ENCODE results near the gene CCDC69. TPM values are rescaled to one million over a fixed set of nuclear protein-coding genes. Genes with fewer than 3 reads are reported as not detected.
A peak's percentile ranks its signal among the peaks of the same experiment; 100 is the strongest.

CCDC69 gene
- total and polyA plus RNA-seq, 10 of the 15 experiments (the other 5 are each of a cell fraction or from before 2014, with no cell fraction given): 13.5 to 106 (median 70.1) TPM

DNA sequence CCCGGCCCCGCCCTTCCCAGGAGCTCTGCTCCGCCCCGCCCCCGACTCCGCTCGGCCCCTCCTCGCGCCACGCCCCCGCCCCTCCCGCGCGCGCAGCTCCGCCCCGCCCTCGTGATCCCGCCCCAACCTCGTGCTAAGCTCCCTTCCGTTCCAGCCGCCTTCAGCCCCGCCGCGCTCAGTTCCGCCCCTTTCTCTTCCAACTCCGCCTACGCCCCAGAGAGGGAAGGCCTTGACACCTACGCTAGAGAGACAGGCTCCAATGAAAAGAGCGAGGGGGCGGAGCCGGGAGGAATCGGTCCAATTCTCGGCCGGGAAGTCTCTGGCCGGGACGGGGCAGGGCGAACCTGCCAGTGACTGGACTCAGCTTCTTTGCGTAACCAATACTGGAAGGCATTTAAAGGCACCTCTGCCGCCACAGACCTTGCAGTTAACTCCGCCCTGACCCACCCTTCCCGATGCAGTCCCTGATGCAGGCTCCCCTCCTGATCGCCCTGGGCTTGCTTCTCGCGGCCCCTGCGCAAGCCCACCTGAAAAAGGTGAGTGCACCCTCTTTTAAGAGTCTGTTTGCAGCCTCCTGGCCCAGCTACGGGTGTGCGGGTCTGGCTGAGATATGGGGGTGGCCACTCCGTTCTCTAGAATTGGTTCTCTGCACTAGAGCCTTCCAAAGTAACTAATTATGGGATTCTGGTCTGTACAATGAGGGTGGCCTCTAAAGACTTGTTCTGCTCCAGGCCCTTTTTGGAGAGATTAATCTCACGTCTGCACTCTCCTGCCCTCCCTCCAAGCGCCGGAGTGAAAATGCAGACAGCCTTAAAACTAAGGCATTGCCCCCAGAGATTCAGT is 29.1 kb upstream of the CCDC69 start, which contains the start of gene GM2A:
GM2A (plus strand) TSS at position 424 of the 843 bp plus-strand sequence; CDS start at position 456, 32 bp downstream.
- ATAC-seq (peak; percentile 81), DNase-seq (ENCODE audit: low read depth, low spot score) (peak; percentile 98), FAIRE-seq (peak; percentile 82)
- CTCF ChIA-PET: interaction anchor here (0.6 to 6.2 kb wide), 16 partner anchors 13 to 527 kb away, joined by 3 to 62 read pairs (median 4); partner anchors contain the start of genes CCDC69 and DCTN4
- Histone ChIP-seq H3K4me2 (ENCODE audit: control insufficient read depth, insufficient read depth) (peak within 1 kb of the TSS; percentile 72), H3K9me3 (replicated peaks; ENCODE audit: control insufficient read depth, insufficient read depth, low read length) (no peaks in the 10 kb centered on the region), H3K4me1 (ENCODE audit: control insufficient read depth, insufficient read depth, low read length) (peaks cover 25% of the 10 kb centered on the region), H3K79me2 (ENCODE audit: control insufficient read depth, insufficient read depth, low read length) (peaks cover 50% of the 10 kb centered on the region), H3K36me3 (ENCODE audit: control insufficient read depth in 2 of 2, insufficient read depth in 2 of 2, low read length in 1 of 2) (no peaks in the 10 kb centered on the region), H3K27ac (ENCODE audit: control insufficient read depth, insufficient read depth) (peak within 1 kb of the TSS; percentile 69), H2AFZ (ENCODE audit: control insufficient read depth, low read depth, low read length) (peak within 1 kb of the TSS; percentile 88), H3K9ac (ENCODE audit: control insufficient read depth, insufficient read depth, low read length) (peak within 1 kb of the TSS; percentile 75), H3K27me3 (replicated peaks in 1 of 2; ENCODE audit: control insufficient read depth in 2 of 2, insufficient read depth in 2 of 2, low read length in 1 of 2) (no peaks in the 10 kb centered on the region), H4K20me1 (ENCODE audit: control insufficient read depth, insufficient read depth) (no peaks in the 10 kb centered on the region), H3K4me3 (peak within 1 kb of the TSS; percentile 98)
- in situ Hi-C loops (cut with MboI) (no loop called here), intact Hi-C loops (cut with micrococcal nuclease; ENCODE audit: unreplicated experiment) (loop anchor here (1.0 to 10.0 kb wide), 5 partner anchors 15 to 519 kb away; partner anchors contain the start of genes ANXA6 and G3BP1)
- TSS peak; percentile 82 for BruUV-seq (replicated peaks)
- POLR2A ChIA-PET: interaction anchor here (0.6 to 8.5 kb wide), 23 partner anchors 9 to 1179 kb away, joined by 3 to 216 read pairs (median 4); partner anchors contain the start of genes ANXA6 and CCDC69
- SMC1A ChIA-PET (ENCODE audit: uncharacterized antibody, unreplicated experiment): interaction anchor here (0.6 to 10.0 kb wide), 19 partner anchors 10 to 519 kb away, joined by 3 to 227 read pairs (median 5); partner anchors contain the start of genes CCDC69 and G3BP1
- 1% methylated on average over 33 of the region's 52 CpGs for WGBS (ENCODE audit: insufficient coverage, insufficient replicate concordance, low lambda C conversion rate, missing lambda C conversion rate)
- RAD21 ChIA-PET (ENCODE audit: unreplicated experiment): interaction anchor here (0.7 to 9.4 kb wide), 29 partner anchors 12 to 818 kb away, joined by 3 to 156 read pairs (median 4); partner anchors contain the start of genes CCDC69 and SLC36A1
- TF ChIP-seq HDGF (IDR thresholded peaks at IDR 0.05): peak; percentile 83
- TF ChIP-seq, protein P1, sequence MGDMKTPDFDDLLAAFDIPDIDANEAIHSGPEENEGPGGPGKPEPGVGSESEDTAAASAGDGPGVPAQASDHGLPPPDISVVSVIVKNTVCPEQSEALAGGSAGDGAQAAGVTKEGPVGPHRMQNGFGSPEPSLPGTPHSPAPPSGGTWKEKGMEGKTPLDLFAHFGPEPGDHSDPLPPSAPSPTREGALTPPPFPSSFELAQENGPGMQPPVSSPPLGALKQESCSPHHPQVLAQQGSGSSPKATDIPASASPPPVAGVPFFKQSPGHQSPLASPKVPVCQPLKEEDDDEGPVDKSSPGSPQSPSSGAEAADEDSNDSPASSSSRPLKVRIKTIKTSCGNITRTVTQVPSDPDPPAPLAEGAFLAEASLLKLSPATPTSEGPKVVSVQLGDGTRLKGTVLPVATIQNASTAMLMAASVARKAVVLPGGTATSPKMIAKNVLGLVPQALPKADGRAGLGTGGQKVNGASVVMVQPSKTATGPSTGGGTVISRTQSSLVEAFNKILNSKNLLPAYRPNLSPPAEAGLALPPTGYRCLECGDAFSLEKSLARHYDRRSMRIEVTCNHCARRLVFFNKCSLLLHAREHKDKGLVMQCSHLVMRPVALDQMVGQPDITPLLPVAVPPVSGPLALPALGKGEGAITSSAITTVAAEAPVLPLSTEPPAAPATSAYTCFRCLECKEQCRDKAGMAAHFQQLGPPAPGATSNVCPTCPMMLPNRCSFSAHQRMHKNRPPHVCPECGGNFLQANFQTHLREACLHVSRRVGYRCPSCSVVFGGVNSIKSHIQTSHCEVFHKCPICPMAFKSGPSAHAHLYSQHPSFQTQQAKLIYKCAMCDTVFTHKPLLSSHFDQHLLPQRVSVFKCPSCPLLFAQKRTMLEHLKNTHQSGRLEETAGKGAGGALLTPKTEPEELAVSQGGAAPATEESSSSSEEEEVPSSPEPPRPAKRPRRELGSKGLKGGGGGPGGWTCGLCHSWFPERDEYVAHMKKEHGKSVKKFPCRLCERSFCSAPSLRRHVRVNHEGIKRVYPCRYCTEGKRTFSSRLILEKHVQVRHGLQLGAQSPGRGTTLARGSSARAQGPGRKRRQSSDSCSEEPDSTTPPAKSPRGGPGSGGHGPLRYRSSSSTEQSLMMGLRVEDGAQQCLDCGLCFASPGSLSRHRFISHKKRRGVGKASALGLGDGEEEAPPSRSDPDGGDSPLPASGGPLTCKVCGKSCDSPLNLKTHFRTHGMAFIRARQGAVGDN (IDR thresholded peaks at IDR 0.05): peak; percentile 12; the same call in 1 of the 2 replicates
- peak; percentile 80; the same call in 2 of the 3 replicates for TF ChIP-seq POU2F2 (IDR thresholded peaks at IDR 0.05; ENCODE audit: borderline replicate concordance, low read depth, low read length)
- TF ChIP-seq GATAD2B (conservative IDR thresholded peaks at IDR 0.05; ENCODE audit: low read depth): peak; percentile 57; the same call in 1 of the 2 replicates
- peak; percentile 94 for TF ChIP-seq POLR2A (IDR thresholded peaks at IDR 0.05; ENCODE audit: low read depth, low read length)
- peak; percentile 67; the same call in 1 of the 2 replicates for TF ChIP-seq SPI1 (IDR thresholded peaks at IDR 0.05; ENCODE audit: borderline replicate concordance, insufficient read depth, low read depth, low read length)
- TF ChIP-seq, protein P2, sequence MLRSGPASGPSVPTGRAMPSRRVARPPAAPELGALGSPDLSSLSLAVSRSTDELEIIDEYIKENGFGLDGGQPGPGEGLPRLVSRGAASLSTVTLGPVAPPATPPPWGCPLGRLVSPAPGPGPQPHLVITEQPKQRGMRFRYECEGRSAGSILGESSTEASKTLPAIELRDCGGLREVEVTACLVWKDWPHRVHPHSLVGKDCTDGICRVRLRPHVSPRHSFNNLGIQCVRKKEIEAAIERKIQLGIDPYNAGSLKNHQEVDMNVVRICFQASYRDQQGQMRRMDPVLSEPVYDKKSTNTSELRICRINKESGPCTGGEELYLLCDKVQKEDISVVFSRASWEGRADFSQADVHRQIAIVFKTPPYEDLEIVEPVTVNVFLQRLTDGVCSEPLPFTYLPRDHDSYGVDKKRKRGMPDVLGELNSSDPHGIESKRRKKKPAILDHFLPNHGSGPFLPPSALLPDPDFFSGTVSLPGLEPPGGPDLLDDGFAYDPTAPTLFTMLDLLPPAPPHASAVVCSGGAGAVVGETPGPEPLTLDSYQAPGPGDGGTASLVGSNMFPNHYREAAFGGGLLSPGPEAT (IDR thresholded peaks at IDR 0.05; ENCODE audit: low read depth): 0 out of 2 replicates have a peak, but pooled peaks have one; percentile 27
- TF ChIP-seq IKZF1 (conservative IDR thresholded peaks at IDR 0.05): no peak
- no peak for TF ChIP-seq FOXK2 (IDR thresholded peaks at IDR 0.05)
- peak; percentile 96 for TF ChIP-seq POLR2AphosphoS5 (IDR thresholded peaks at IDR 0.05; ENCODE audit: low read length)
- TF ChIP-seq CHD1 (IDR thresholded peaks at IDR 0.05; ENCODE audit: low read depth, low read length): 0 out of 2 replicates have a peak, but pooled peaks have one; percentile 45
- TF ChIP-seq BCL11A (IDR thresholded peaks at IDR 0.05; ENCODE audit: low read depth, low read length): no peak
- TF ChIP-seq POLR2AphosphoS2 (IDR thresholded peaks at IDR 0.05; ENCODE audit: low read depth, low read length): peak; percentile 95
- TF ChIP-seq TAF1 (IDR thresholded peaks at IDR 0.05; ENCODE audit: borderline replicate concordance, low read depth, low read length): peak; percentile 66; the same call in 1 of the 2 replicates
- TF ChIP-seq, protein P3, sequence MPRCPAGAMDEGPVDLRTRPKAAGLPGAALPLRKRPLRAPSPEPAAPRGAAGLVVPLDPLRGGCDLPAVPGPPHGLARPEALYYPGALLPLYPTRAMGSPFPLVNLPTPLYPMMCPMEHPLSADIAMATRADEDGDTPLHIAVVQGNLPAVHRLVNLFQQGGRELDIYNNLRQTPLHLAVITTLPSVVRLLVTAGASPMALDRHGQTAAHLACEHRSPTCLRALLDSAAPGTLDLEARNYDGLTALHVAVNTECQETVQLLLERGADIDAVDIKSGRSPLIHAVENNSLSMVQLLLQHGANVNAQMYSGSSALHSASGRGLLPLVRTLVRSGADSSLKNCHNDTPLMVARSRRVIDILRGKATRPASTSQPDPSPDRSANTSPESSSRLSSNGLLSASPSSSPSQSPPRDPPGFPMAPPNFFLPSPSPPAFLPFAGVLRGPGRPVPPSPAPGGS (IDR thresholded peaks at IDR 0.05; ENCODE audit: borderline replicate concordance, insufficient read depth, low read depth, low read length, poor library complexity, severe bottlenecking): no peak

All from GM12878 (cell line).